Measurements from ENCODE around the gene IQUB.

- TF ChIP-seq CTCF (IDR thresholded peaks at IDR 0.05) = no peak
- no peak for TF ChIP-seq EZH2 (IDR thresholded peaks at IDR 0.05; ENCODE audit: borderline replicate concordance, insufficient read depth, low read depth, low read length, poor library complexity, severe bottlenecking)
Observed at GRCh38 chr7:123555484-123555883, 21.1 kb upstream of the IQUB start.

All from B cell (primary cell).